ENCODE data around the gene PCED1B. TPM values are rescaled to one million over a fixed set of nuclear protein-coding genes. Genes with fewer than 3 reads are reported as not detected.

The PCED1B gene
- total RNA-seq, 1 experiment from 2014 or later, result 0.86 TPM

DNA sequence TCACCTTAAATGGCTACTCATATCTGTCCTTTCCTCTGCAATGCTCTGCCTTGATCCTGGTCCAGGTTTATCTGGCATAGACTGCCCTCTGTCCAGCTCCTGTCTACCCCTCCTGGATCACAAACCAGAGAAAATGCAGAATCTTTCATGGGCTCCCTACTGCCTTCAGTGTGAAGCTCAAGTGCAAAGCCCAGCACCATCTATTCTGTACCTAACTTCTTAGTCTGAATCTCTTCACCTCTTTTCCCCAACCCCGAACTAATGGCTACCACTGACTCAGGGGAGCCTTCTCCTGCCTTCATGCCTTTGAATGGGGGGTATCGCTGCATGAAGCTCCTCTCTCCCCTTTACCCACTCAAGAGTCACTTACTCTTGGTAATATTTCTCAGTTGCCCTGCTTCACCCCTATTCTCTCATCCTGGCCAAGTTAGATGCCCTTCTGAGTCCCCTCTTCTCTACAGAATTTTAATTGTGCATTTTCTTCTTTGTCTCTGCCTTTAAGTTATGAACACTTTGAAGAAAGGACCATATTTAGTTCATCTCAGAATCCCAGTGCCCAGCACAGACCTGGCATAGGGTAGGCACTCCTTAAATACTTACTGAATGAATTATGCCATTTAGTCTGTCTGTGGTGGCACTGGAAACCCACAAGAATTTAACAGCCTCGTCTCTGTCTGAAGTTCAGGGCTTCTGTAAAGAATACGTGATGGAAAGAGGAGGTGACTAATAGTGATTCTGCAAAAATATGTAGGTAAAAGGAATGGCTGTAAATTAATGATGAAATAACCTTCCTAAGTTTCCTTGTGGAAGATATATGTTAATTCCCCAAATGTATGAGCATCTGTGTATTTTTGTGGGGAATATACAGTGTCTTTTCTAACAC lies 191.6 kb downstream of the PCED1B start (continued):
- TF ChIP-seq EZH2phosphoT487 (IDR thresholded peaks at IDR 0.05; ENCODE audit: borderline replicate concordance) (no peak), CEBPB (IDR thresholded peaks at IDR 0.05; ENCODE audit: low read depth) (peak; percentile 88), ZNF274 (IDR thresholded peaks at IDR 0.05; ENCODE audit: low read depth, low read length) (no peak)
- TF ChIP-seq, protein P1, sequence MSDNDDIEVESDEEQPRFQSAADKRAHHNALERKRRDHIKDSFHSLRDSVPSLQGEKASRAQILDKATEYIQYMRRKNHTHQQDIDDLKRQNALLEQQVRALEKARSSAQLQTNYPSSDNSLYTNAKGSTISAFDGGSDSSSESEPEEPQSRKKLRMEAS (IDR thresholded peaks at IDR 0.05), result no peak

- Histone ChIP-seq H3K4me1 (ENCODE audit: control insufficient read depth in 1 of 2, insufficient read depth in 2 of 2, low read length in 2 of 2) (peaks cover 9 to 32% of the 10 kb centered on the region in 2 experiments), H4K20me1 (ENCODE audit: insufficient read depth) (no peaks in the 10 kb centered on the region), H3K9me2 (ENCODE audit: insufficient read depth) (no peaks in the 10 kb centered on the region), H3K36me3 (ENCODE audit: control insufficient read depth in 1 of 2, insufficient read depth in 2 of 2, low read length in 2 of 2) (no peaks in the 10 kb centered on the region), H3K27ac (ENCODE audit: low read depth, low read length) (no peak overlapping the region), H3K9ac (ENCODE audit: low read length) (no peak overlapping the region), H3K4me3 (replicated peaks in 1 of 2; ENCODE audit: low read depth in 1 of 2, low read length in 2 of 2) (no peak overlapping the region), H3K4me2 (ENCODE audit: low read length) (peak overlapping the region; percentile 51; the same call in 1 of the 2 replicates), H2AFZ (ENCODE audit: low read depth, low read length, poor library complexity, severe bottlenecking) (peak overlapping the region; percentile 10), H3K79me2 (ENCODE audit: insufficient read depth, low read length) (no peaks in the 10 kb centered on the region), H3K27me3 (ENCODE audit: insufficient read depth, low read length) (no peaks in the 10 kb centered on the region), H3K9me3 (ENCODE audit: control insufficient read depth in 1 of 2, insufficient read depth in 1 of 2, low read depth in 1 of 2, low read length in 2 of 2) (no peaks in the 10 kb centered on the region)
- ChIA-PET POLR2A (no interaction called here), CTCF (no interaction called here), RAD21 (ENCODE audit: low non-redundant PET in 1 of 2, low total read pairs in 2 of 2, uncharacterized antibody in 2 of 2, unreplicated experiment in 2 of 2) (no interaction called here)
- no TSS peak for BruUV-seq (replicated peaks)
- no peak for TF ChIP-seq CEBPB (IDR thresholded peaks at IDR 0.05; ENCODE audit: low read depth)
- TF ChIP-seq CBX3 (IDR thresholded peaks at IDR 0.05; ENCODE audit: low read depth), result no peak
- TF ChIP-seq, protein P2, sequence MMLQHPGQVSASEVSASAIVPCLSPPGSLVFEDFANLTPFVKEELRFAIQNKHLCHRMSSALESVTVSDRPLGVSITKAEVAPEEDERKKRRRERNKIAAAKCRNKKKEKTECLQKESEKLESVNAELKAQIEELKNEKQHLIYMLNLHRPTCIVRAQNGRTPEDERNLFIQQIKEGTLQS (IDR thresholded peaks at IDR 0.05), result no peak
- TF ChIP-seq YY1 (IDR thresholded peaks at IDR 0.05; ENCODE audit: extremely low read depth, insufficient replicate concordance, low read depth, low read length), result no peak
- TF ChIP-seq EZH2 (IDR thresholded peaks at IDR 0.05), result no peak
- TF ChIP-seq POLR2A (IDR thresholded peaks at IDR 0.05; ENCODE audit: borderline replicate concordance, extremely low read depth, insufficient read depth, insufficient read length), result no peak
- TF ChIP-seq SIN3A (IDR thresholded peaks at IDR 0.05; ENCODE audit: low read depth), result no peak
- no peak for TF ChIP-seq ZNF274 (IDR thresholded peaks at IDR 0.05; ENCODE audit: low read depth, low read length)
- TF ChIP-seq EGR1 (IDR thresholded peaks at IDR 0.05; ENCODE audit: low read depth), result no peak
- no peak for TF ChIP-seq TCF7L2 (IDR thresholded peaks at IDR 0.05; ENCODE audit: borderline replicate concordance, extremely low read depth, insufficient read depth, insufficient read length)
- TF ChIP-seq JUND (IDR thresholded peaks at IDR 0.05), result no peak
- TF ChIP-seq, protein P3, sequence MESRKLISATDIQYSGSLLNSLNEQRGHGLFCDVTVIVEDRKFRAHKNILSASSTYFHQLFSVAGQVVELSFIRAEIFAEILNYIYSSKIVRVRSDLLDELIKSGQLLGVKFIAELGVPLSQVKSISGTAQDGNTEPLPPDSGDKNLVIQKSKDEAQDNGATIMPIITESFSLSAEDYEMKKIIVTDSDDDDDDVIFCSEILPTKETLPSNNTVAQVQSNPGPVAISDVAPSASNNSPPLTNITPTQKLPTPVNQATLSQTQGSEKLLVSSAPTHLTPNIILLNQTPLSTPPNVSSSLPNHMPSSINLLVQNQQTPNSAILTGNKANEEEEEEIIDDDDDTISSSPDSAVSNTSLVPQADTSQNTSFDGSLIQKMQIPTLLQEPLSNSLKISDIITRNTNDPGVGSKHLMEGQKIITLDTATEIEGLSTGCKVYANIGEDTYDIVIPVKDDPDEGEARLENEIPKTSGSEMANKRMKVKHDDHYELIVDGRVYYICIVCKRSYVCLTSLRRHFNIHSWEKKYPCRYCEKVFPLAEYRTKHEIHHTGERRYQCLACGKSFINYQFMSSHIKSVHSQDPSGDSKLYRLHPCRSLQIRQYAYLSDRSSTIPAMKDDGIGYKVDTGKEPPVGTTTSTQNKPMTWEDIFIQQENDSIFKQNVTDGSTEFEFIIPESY (IDR thresholded peaks at IDR 0.05; ENCODE audit: extremely low read depth, insufficient replicate concordance, low read length), result no peak
- TF ChIP-seq, protein P4, sequence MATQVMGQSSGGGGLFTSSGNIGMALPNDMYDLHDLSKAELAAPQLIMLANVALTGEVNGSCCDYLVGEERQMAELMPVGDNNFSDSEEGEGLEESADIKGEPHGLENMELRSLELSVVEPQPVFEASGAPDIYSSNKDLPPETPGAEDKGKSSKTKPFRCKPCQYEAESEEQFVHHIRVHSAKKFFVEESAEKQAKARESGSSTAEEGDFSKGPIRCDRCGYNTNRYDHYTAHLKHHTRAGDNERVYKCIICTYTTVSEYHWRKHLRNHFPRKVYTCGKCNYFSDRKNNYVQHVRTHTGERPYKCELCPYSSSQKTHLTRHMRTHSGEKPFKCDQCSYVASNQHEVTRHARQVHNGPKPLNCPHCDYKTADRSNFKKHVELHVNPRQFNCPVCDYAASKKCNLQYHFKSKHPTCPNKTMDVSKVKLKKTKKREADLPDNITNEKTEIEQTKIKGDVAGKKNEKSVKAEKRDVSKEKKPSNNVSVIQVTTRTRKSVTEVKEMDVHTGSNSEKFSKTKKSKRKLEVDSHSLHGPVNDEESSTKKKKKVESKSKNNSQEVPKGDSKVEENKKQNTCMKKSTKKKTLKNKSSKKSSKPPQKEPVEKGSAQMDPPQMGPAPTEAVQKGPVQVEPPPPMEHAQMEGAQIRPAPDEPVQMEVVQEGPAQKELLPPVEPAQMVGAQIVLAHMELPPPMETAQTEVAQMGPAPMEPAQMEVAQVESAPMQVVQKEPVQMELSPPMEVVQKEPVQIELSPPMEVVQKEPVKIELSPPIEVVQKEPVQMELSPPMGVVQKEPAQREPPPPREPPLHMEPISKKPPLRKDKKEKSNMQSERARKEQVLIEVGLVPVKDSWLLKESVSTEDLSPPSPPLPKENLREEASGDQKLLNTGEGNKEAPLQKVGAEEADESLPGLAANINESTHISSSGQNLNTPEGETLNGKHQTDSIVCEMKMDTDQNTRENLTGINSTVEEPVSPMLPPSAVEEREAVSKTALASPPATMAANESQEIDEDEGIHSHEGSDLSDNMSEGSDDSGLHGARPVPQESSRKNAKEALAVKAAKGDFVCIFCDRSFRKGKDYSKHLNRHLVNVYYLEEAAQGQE (IDR thresholded peaks at IDR 0.05; ENCODE audit: low read depth), result no peak
- no peak for TF ChIP-seq SRF (IDR thresholded peaks at IDR 0.05; ENCODE audit: low read depth)
- intact Hi-C loops (cut with micrococcal nuclease), result no loop called here
- no peak for DNase-seq (ENCODE audit: low read depth, low spot score)
- no peak for ATAC-seq
Observed at GRCh38 chr12:47271800-47272239, 192.4 kb downstream of the PCED1B start.

All from HCT116 (cell line).